IMR-90 (cell line): ENCODE data around the gene GLCCI1. TPM values are rescaled to one million over a fixed set of nuclear protein-coding genes. Genes with fewer than 3 reads are reported as not detected.

Experiments used
- ATAC-seq: fragments of 200-7000 bp; cut with Tn5 transposase; 2 replicates; pipeline ENCODE4 v1.9.1; 2020; ENCODE audit warnings: low read depth, mild to moderate bottlenecking, moderate library complexity
- BruUV-seq: library from RNA; stranded (reverse); fragments of 400-500 nt; replicated peaks from 2 replicates; lab custom pipeline; 2021; lab: Mats Ljungman, UMichigan
- CTCF ChIA-PET: fragments of 300-600 bp; formaldehyde crosslinking; extraction: SDS; loops from one replicate; lab custom pipeline; 2021; ENCODE audit warnings: antibody characterized with exemption; lab: Yijun Ruan, JAX
- POLR2A ChIA-PET: fragments of 300-600 bp; sonication (Branson Sonifier 250); formaldehyde crosslinking; loops from one replicate; lab custom pipeline; 2022; ENCODE audit warnings: antibody characterized with exemption; ENCODE audit not compliant: unreplicated experiment; lab: Charles Lee
- DNase-seq: peaks from one replicate; pipeline ENCODE4 v3.0.0; 2013
- H2AFZ ChIP-seq: replicated peaks from 2 replicates; pipeline ENCODE3; 2013; ENCODE audit warnings: low read length, mild to moderate bottlenecking; ENCODE audit not compliant: poor library complexity
- H2AK5ac ChIP-seq: 2 replicates; pipeline ENCODE4 v1.6.1; 2013; ENCODE audit warnings: low read depth, low read length, inconsistent platforms
- H2AK9ac ChIP-seq: replicated peaks from 2 replicates; pipeline ENCODE3; 2013; ENCODE audit warnings: mild to moderate bottlenecking, low read depth, low read length, moderate library complexity; ENCODE audit not compliant: poor library complexity
- H2BK120ac ChIP-seq: 2 replicates; pipeline ENCODE4 v1.6.1; 2013; ENCODE audit warnings: low read depth, low read length, inconsistent platforms
- H2BK15ac ChIP-seq: 3 replicates; pipeline ENCODE4 v1.6.1; 2013; ENCODE audit warnings: low read depth, low read length, inconsistent platforms
- H2BK20ac ChIP-seq: 2 replicates; pipeline ENCODE4 v1.6.1; 2013; ENCODE audit warnings: low read depth, mild to moderate bottlenecking, inconsistent platforms, low read length, moderate library complexity
- H2BK5ac ChIP-seq: 2 replicates; pipeline ENCODE4 v1.6.1; 2013; ENCODE audit warnings: mild to moderate bottlenecking, low read depth, low read length, inconsistent platforms; ENCODE audit not compliant: poor library complexity, severe bottlenecking
- H3K14ac ChIP-seq: replicated peaks from 2 replicates; pipeline ENCODE4 v1.6.1; 2013; ENCODE audit warnings: low read depth, low read length, inconsistent platforms
- H3K18ac ChIP-seq: 2 replicates; pipeline ENCODE4 v1.6.1; 2013; ENCODE audit warnings: low read depth, low read length, control low read depth
- H3K23ac ChIP-seq: 2 replicates; pipeline ENCODE4 v1.6.1; 2013; ENCODE audit warnings: low read depth, low read length, inconsistent platforms
- H3K27ac ChIP-seq: 2 replicates; pipeline ENCODE4 v1.5.1; 2013; ENCODE audit warnings: mild to moderate bottlenecking, control low read depth, low read length; ENCODE audit not compliant: insufficient read depth
- H3K27me3 ChIP-seq: 2 replicates; pipeline ENCODE4 v1.6.1; 2013; ENCODE audit warnings: low read length; ENCODE audit not compliant: control insufficient read depth, insufficient read depth
- H3K36me3 ChIP-seq: 2 replicates; pipeline ENCODE4 v1.6.1; 2013; ENCODE audit warnings: low read length, mixed read lengths; ENCODE audit not compliant: control insufficient read depth, insufficient read depth
- H3K4ac ChIP-seq: 2 replicates; pipeline ENCODE4 v1.6.1; 2013; ENCODE audit warnings: low read depth, low read length, inconsistent platforms
- H3K4me1 ChIP-seq: 2 replicates; pipeline ENCODE4 v1.6.1; 2013; ENCODE audit warnings: low read length, mixed read lengths; ENCODE audit not compliant: control insufficient read depth, insufficient read depth
- H3K4me2 ChIP-seq: 2 replicates; pipeline ENCODE4 v1.6.1; 2013; ENCODE audit warnings: low read depth, mild to moderate bottlenecking, control low read depth, low read length, moderate library complexity
- H3K4me3 ChIP-seq: 2 replicates; pipeline ENCODE4 v1.5.1; 2013; ENCODE audit warnings: low read depth, mild to moderate bottlenecking, control low read depth, low read length, moderate library complexity; ENCODE audit not compliant: insufficient read depth
- H3K56ac ChIP-seq: 2 replicates; pipeline ENCODE4 v1.6.1; 2013; ENCODE audit warnings: low read length, inconsistent platforms; ENCODE audit not compliant: insufficient read depth; ENCODE audit errors: extremely low read depth
- H3K79me1 ChIP-seq, 2 experiments: 2 replicates each; pipeline ENCODE4 v1.6.1; 2013; ENCODE audit warnings: low read length in 2 of 2, inconsistent platforms in 1 of 2, low read depth in 1 of 2
- H3K9ac ChIP-seq: 2 replicates; pipeline ENCODE4 v1.6.1; 2013; ENCODE audit warnings: low read depth, low read length, control low read depth
- H3K9me1 ChIP-seq: 2 replicates; pipeline ENCODE4 v1.6.1; 2013; ENCODE audit warnings: low read length, inconsistent platforms; ENCODE audit not compliant: insufficient read depth
- H3K9me3 ChIP-seq: 2 replicates; pipeline ENCODE4 v1.6.1; 2013; ENCODE audit warnings: low read length; ENCODE audit not compliant: control insufficient read depth, insufficient read depth
- H4K20me1 ChIP-seq: 2 replicates; pipeline ENCODE4 v1.6.1; 2013; ENCODE audit warnings: low read length, inconsistent platforms; ENCODE audit not compliant: insufficient read depth
- H4K5ac ChIP-seq: 2 replicates; pipeline ENCODE4 v1.6.1; 2013; ENCODE audit warnings: mild to moderate bottlenecking, low read depth, low read length, control low read depth
- H4K8ac ChIP-seq, 2 experiments: 2 replicates each; pipeline ENCODE4 v1.6.1; 2013; ENCODE audit warnings: low read depth in 2 of 2, low read length in 2 of 2, control low read depth in 1 of 2, inconsistent platforms in 1 of 2
- H4K91ac ChIP-seq: 2 replicates; pipeline ENCODE4 v1.6.1; 2013; ENCODE audit warnings: low read depth, low read length, inconsistent platforms; ENCODE audit not compliant: insufficient read depth
- BHLHE40 ChIP-seq: fragments of 150-350 bp; IDR thresholded peaks from 2 replicates; pipeline ENCODE4 v1.6.1; 2016; ENCODE audit warnings: mild to moderate bottlenecking, low read depth, low read length
- CEBPB ChIP-seq: IDR thresholded peaks from 2 replicates; pipeline ENCODE4 v1.6.1; 2012; ENCODE audit warnings: low read depth, low read length, improper control_type of control experiment
- CHD1 ChIP-seq: IDR thresholded peaks from 2 replicates; pipeline ENCODE4 v1.6.1; 2012; ENCODE audit warnings: low read depth, low read length, improper control_type of control experiment
- FOS ChIP-seq: fragments of 150-350 bp; IDR thresholded peaks from 2 replicates; pipeline ENCODE4 v1.6.1; 2016; ENCODE audit warnings: low read depth, low read length
- MAFK ChIP-seq: IDR thresholded peaks from 2 replicates; pipeline ENCODE4 v1.6.1; 2012; ENCODE audit warnings: low read depth, low read length, improper control_type of control experiment
- MAZ ChIP-seq: IDR thresholded peaks from 2 replicates; pipeline ENCODE4 v1.6.1; 2012; ENCODE audit warnings: low read depth, mild to moderate bottlenecking, low read length, improper control_type of control experiment, moderate library complexity, borderline replicate concordance
- MXI1 ChIP-seq: IDR thresholded peaks from 2 replicates; pipeline ENCODE4 v1.6.1; 2012; ENCODE audit warnings: low read depth, mild to moderate bottlenecking, low read length, moderate library complexity, borderline replicate concordance
- NFE2L2 ChIP-seq: fragments of 150-350 bp; IDR thresholded peaks from 2 replicates; pipeline ENCODE4 v1.6.1; 2016; ENCODE audit warnings: low read depth, mild to moderate bottlenecking, low read length
- POLR2A ChIP-seq: IDR thresholded peaks from 2 replicates; pipeline ENCODE4 v1.6.1; 2012; ENCODE audit warnings: mild to moderate bottlenecking, low read depth, low read length
- RAD21 ChIP-seq: IDR thresholded peaks from 2 replicates; pipeline ENCODE4 v1.6.1; 2012; ENCODE audit warnings: low read length, improper control_type of control experiment
- RCOR1 ChIP-seq: IDR thresholded peaks from 2 replicates; pipeline ENCODE4 v1.6.1; 2012; ENCODE audit warnings: mild to moderate bottlenecking, low read length, improper control_type of control experiment; ENCODE audit not compliant: insufficient replicate concordance
- RFX5 ChIP-seq: IDR thresholded peaks from 2 replicates; pipeline ENCODE4 v1.8.0; 2012; ENCODE audit warnings: low read depth, mild to moderate bottlenecking, low read length, moderate library complexity
- SMC3 ChIP-seq: fragments of 150-350 bp; IDR thresholded peaks from 2 replicates; pipeline ENCODE4 v1.6.1; 2016; ENCODE audit warnings: low read depth, mild to moderate bottlenecking, antibody characterized with exemption, low read length, moderate library complexity
- WGBS, 2 experiments: methylation state at CpG; one replicate each; pipeline versions ENCODE4 v1.1.5 to v1.1.7; 2013; ENCODE audit warnings: missing lambda C conversion rate in 2 of 2; ENCODE audit not compliant: insufficient read length in 1 of 2; ENCODE audit errors: extremely low coverage in 2 of 2; 5-methylcytosine and 5-hydroxymethylcytosine counted together
- dilution Hi-C: fragments of 300-500 bp; cut with HindIII; formaldehyde crosslinking; loops from one replicate; pipeline ENCODE4 v1.14.3; 2018; ENCODE audit warnings: low sequenced_read_pairs; ENCODE audit not compliant: unreplicated experiment
- in situ Hi-C: fragments of 300-500 bp; cut with MboI; formaldehyde crosslinking; loops from 3 replicates; pipeline ENCODE4 v1.14.3; 2019; ENCODE audit warnings: low sequenced_read_pairs, inconsistent platforms, mixed read lengths
- intact Hi-C: fragments of 100-400 bp; cut with micrococcal nuclease; formaldehyde crosslinking; loops from 2 replicates; pipeline ENCODE4 v1.10.0; 2022
- polyA plus RNA-seq, 3 experiments: library from polyadenylated mRNA; depleted of rRNA; stranded (reverse); fragments of >200 nt; gene quantifications; 2 replicates each; pipeline ENCODE4 v1.2.3, GENCODE V29; 2012; ENCODE audit warnings: low replicate concordance in 1 of 3
- total RNA-seq: library from RNA; depleted of rRNA; stranded (reverse); fragments of >200 nt; gene quantifications from 2 replicates; pipeline ENCODE4 v1.2.3, GENCODE V29; 2012
- TF ChIP-seq, protein P1 (sequence below): conservative IDR thresholded peaks from 2 replicates; pipeline ENCODE4 v1.5.1; 2012; ENCODE audit warnings: mild to moderate bottlenecking, low read depth, low read length, improper control_type of control experiment
- TF ChIP-seq, protein P2 (sequence below): fragments of 150-350 bp; IDR thresholded peaks from 2 replicates; pipeline ENCODE4 v1.6.1; 2016; ENCODE audit warnings: low read depth, mild to moderate bottlenecking, low read length, moderate library complexity, borderline replicate concordance
- TF ChIP-seq, protein P3 (sequence below): fragments of 150-350 bp; IDR thresholded peaks from 2 replicates; pipeline ENCODE4 v1.6.1; 2017; ENCODE audit warnings: mild to moderate bottlenecking, antibody characterized with exemption, low read length, low read depth

GLCCI1 gene
- total and polyA plus RNA-seq, 2 of the 4 experiments (the other 2 are of a cell fraction): 4.1 to 6.2 TPM

DNA sequence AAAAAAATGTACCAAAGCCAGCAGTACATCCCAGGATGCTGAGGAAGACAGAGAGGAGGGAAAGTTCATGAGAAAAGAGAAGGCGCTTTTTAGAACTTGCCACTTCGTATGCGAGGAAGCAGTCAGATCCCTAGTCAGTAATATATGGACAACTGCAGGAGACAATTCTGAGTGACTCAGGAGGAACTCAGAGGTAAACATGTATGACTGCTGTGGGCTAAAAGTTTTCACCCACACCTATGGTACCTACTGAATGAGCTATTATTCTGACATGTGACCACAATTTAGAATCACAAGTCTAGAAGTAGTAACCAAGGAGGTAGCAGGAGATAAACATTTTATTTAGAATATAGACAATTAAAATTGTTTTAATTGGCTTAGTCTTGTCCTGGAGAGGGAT lies 166.8 kb downstream of the GLCCI1 start:
- Histone ChIP-seq H3K36me3 (no peaks in the 10 kb centered on the region), H2BK20ac (no peak overlapping the region), H2BK5ac (no peak overlapping the region), H4K20me1 (no peaks in the 10 kb centered on the region), H3K27ac (no peak overlapping the region), H3K9me1 (no peaks in the 10 kb centered on the region), H3K23ac (no peak overlapping the region), H2BK120ac (no peak overlapping the region), H2BK15ac (no peak overlapping the region), H3K79me1 (no peaks in the 10 kb centered on the region), H2AFZ (no peak overlapping the region), H3K4me3 (no peak overlapping the region), H3K14ac (no peak overlapping the region), H3K9ac (no peak overlapping the region), H3K56ac (no peak overlapping the region), H3K4me2 (no peak overlapping the region), H3K27me3 (no peaks in the 10 kb centered on the region), H4K5ac (no peak overlapping the region), H4K8ac (no peak overlapping the region), H3K4me1 (no peaks in the 10 kb centered on the region), H3K18ac (no peak overlapping the region), H2AK5ac (no peak overlapping the region), H3K4ac (no peak overlapping the region), H2AK9ac (no peak overlapping the region), H3K9me3 (no peaks in the 10 kb centered on the region), H4K91ac (no peak overlapping the region)
- ATAC-seq (no peak), DNase-seq (no peak)
- ChIA-PET POLR2A (no interaction called here), CTCF (no interaction called here)
- 87% methylated on average over 3 of the region's 3 CpGs; no CpG with 5 or more reads in 1 of the 2 experiments for WGBS, 2 experiments
- in situ Hi-C loops (no loop called here), dilution Hi-C loops (no loop called here), intact Hi-C loops (no loop called here)
- TF ChIP-seq, protein P1, sequence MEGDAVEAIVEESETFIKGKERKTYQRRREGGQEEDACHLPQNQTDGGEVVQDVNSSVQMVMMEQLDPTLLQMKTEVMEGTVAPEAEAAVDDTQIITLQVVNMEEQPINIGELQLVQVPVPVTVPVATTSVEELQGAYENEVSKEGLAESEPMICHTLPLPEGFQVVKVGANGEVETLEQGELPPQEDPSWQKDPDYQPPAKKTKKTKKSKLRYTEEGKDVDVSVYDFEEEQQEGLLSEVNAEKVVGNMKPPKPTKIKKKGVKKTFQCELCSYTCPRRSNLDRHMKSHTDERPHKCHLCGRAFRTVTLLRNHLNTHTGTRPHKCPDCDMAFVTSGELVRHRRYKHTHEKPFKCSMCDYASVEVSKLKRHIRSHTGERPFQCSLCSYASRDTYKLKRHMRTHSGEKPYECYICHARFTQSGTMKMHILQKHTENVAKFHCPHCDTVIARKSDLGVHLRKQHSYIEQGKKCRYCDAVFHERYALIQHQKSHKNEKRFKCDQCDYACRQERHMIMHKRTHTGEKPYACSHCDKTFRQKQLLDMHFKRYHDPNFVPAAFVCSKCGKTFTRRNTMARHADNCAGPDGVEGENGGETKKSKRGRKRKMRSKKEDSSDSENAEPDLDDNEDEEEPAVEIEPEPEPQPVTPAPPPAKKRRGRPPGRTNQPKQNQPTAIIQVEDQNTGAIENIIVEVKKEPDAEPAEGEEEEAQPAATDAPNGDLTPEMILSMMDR: no peak
- TF ChIP-seq CEBPB (no peak), BHLHE40 (no peak), RAD21 (no peak), MAZ (no peak), NFE2L2 (no peak), MAFK (no peak), MXI1 (no peak), FOS (no peak), POLR2A (no peak), RCOR1 (no peak), RFX5 (no peak), SMC3 (no peak), CHD1 (no peak)
- TF ChIP-seq, protein P2, sequence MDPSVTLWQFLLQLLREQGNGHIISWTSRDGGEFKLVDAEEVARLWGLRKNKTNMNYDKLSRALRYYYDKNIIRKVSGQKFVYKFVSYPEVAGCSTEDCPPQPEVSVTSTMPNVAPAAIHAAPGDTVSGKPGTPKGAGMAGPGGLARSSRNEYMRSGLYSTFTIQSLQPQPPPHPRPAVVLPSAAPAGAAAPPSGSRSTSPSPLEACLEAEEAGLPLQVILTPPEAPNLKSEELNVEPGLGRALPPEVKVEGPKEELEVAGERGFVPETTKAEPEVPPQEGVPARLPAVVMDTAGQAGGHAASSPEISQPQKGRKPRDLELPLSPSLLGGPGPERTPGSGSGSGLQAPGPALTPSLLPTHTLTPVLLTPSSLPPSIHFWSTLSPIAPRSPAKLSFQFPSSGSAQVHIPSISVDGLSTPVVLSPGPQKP: no peak
- TF ChIP-seq, protein P3, sequence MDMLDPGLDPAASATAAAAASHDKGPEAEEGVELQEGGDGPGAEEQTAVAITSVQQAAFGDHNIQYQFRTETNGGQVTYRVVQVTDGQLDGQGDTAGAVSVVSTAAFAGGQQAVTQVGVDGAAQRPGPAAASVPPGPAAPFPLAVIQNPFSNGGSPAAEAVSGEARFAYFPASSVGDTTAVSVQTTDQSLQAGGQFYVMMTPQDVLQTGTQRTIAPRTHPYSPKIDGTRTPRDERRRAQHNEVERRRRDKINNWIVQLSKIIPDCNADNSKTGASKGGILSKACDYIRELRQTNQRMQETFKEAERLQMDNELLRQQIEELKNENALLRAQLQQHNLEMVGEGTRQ: no peak
- no TSS peak for BruUV-seq
